CD4-positive, alpha-beta memory T cell (primary cell): ENCODE data around the gene MGAM2. TPM values are rescaled to one million over a fixed set of nuclear protein-coding genes. Genes with fewer than 3 reads are reported as not detected.

Source experiments
- polyA plus RNA-seq, 2 donors: library from polyadenylated mRNA; unstranded; fragments of 300-500 nt; fragmentation: Illumina TruSeq; gene quantifications; one replicate each; pipeline ENCODE4 v1.2.3, GENCODE V29; 2021
- total RNA-seq, 2 experiments: library from RNA; stranded (reverse); gene quantifications; one replicate each; pipeline ENCODE4 v1.2.3, GENCODE V29; 2021

Gene MGAM2
- total and polyA plus RNA-seq, 4 experiments from 2014 or later: not detected

Other genes starting within 250 kb of the MGAM2 start
- not detected for gene OR9A4, start 195.3 kb upstream of the MGAM2 start, total RNA-seq
- gene OR9A4, start 195.3 kb upstream of the MGAM2 start, polyA plus RNA-seq: not detected
- under 1 TPM; 0.84 to 0.94 TPM for gene CLEC5A, start 164.7 kb upstream of the MGAM2 start, total RNA-seq
- gene CLEC5A, start 164.7 kb upstream of the MGAM2 start, polyA plus RNA-seq: not detected
- gene TAS2R38, start 137.9 kb upstream of the MGAM2 start, total RNA-seq: not detected
- not detected for gene TAS2R38, start 137.9 kb upstream of the MGAM2 start, polyA plus RNA-seq
- gene MGAM, start 115.8 kb upstream of the MGAM2 start, total RNA-seq: under 1 TPM; 0.29 to 0.30 TPM
- not detected for gene MGAM, start 115.8 kb upstream of the MGAM2 start, polyA plus RNA-seq
- not detected for gene PRSS58, start 146.3 kb downstream of the MGAM2 start, total RNA-seq
- gene PRSS58, start 146.3 kb downstream of the MGAM2 start, polyA plus RNA-seq: not detected